HepG2 (cell line): ENCODE results near the gene ERF. TPM values are rescaled to one million over a fixed set of nuclear protein-coding genes. Genes with fewer than 3 reads are reported as not detected.
A peak's percentile ranks its signal among the peaks of the same experiment; 100 is the strongest.

Experiments
- ATAC-seq: fragments of 200-7000 bp; cut with Tn5 transposase; 3 replicates; pipeline ENCODE4 v1.9.1; 2020; ENCODE audit warnings: mild to moderate bottlenecking, moderate library complexity
- Bru-seq: library from RNA; stranded (reverse); fragments of 400-500 nt; gene quantifications from one replicate; lab custom pipeline; 2021; lab: Mats Ljungman, UMichigan
- BruChase-seq, 2 experiments: library from RNA; stranded (reverse); fragments of 400-500 nt; gene quantifications; one replicate each; lab custom pipeline; 2021; lab: Mats Ljungman, UMichigan
- BruUV-seq: library from RNA; stranded (reverse); fragments of 400-500 nt; replicated peaks from 2 replicates; lab custom pipeline; 2021; lab: Mats Ljungman, UMichigan
- CTCF ChIA-PET: fragments of 300-600 bp; formaldehyde crosslinking; extraction: SDS; loops from one replicate; lab custom pipeline; 2021; ENCODE audit warnings: low total read pairs, inconsistent platforms, low intra/inter-chr PET ratio; lab: Yijun Ruan, JAX
- POLR2A ChIA-PET: fragments of 350-600 bp; sonication (Branson Sonifier 250); formaldehyde crosslinking; loops from one replicate; lab custom pipeline; 2020; ENCODE audit warnings: antibody characterized with exemption, inconsistent platforms; lab: Yijun Ruan, JAX
- DNase-seq: peaks from one replicate; pipeline ENCODE4 v3.0.0-alpha.2; 2015; ENCODE audit warnings: low spot score
- FAIRE-seq: peaks from 3 replicates; lab custom pipeline; 2011; peaks lifted over from hg19 to GRCh38; lab: Jason Lieb, UNC
- H2AFZ ChIP-seq: one replicate; pipeline ENCODE4 v1.6.1; 2011; ENCODE audit warnings: low read length, inconsistent platforms
- H3K27ac ChIP-seq: fragments of 300-600 bp; 3 replicates; pipeline ENCODE4 v1.8.0; 2011; ENCODE audit warnings: mixed run types, mild to moderate bottlenecking, mixed read lengths, low read length, inconsistent platforms; ENCODE audit not compliant: insufficient read depth; ENCODE audit errors: extremely low read length
- H3K27me3 ChIP-seq, 2 experiments: fragments of 200-600 bp in 1 of 2; 2 replicates in 1 of 2; 3 replicates in 1 of 2; pipeline versions ENCODE4 v1.6.0 to v1.8.0; 2011; ENCODE audit warnings: low read length in 2 of 2, mild to moderate bottlenecking in 2 of 2, moderate library complexity in 2 of 2, inconsistent platforms in 1 of 2; ENCODE audit not compliant: insufficient read depth in 2 of 2, control insufficient read depth in 1 of 2
- H3K36me3 ChIP-seq, 2 experiments: fragments of 200-600 bp in 1 of 2; replicated peaks in 1 of 2; 2 replicates in 1 of 2; 3 replicates in 1 of 2; pipeline versions ENCODE4 v1.5.1 to v1.8.0; 2011; ENCODE audit warnings: low read length in 2 of 2, inconsistent platforms in 1 of 2; ENCODE audit not compliant: insufficient read depth in 2 of 2, control insufficient read depth in 1 of 2
- H3K4me1 ChIP-seq: 2 replicates; pipeline ENCODE4 v1.5.1; 2012; ENCODE audit warnings: low read length, inconsistent platforms; ENCODE audit not compliant: insufficient read depth
- H3K4me2 ChIP-seq: 2 replicates; pipeline ENCODE4 v1.6.0; 2011; ENCODE audit warnings: low read depth, low read length, inconsistent platforms
- H3K4me3 ChIP-seq, 3 experiments: fragments of 200-600 bp in 1 of 3; sonication (generic), shearing (Covaris generic) in 1 of 3; replicated peaks in 1 of 3; 2 replicates each; pipeline ENCODE4 v1.5.1; 2011 to 2016; ENCODE audit warnings: low read length in 3 of 3, inconsistent platforms in 2 of 3, low read depth in 2 of 3, mild to moderate bottlenecking in 2 of 3, control low read depth in 1 of 3, mixed read lengths in 1 of 3; ENCODE audit not compliant: insufficient read depth in 1 of 3
- H3K79me2 ChIP-seq: one replicate; pipeline ENCODE4 v1.6.1; 2011; ENCODE audit warnings: low read length, inconsistent platforms; ENCODE audit not compliant: insufficient read depth
- H3K9ac ChIP-seq: 2 replicates; pipeline ENCODE4 v1.6.0; 2011; ENCODE audit warnings: mild to moderate bottlenecking, low read depth, low read length, inconsistent platforms; ENCODE audit not compliant: insufficient read depth
- H3K9me3 ChIP-seq: 2 replicates; pipeline ENCODE4 v1.5.1; 2012; ENCODE audit warnings: mild to moderate bottlenecking, low read length
- H4K20me1 ChIP-seq: 2 replicates; pipeline ENCODE4 v1.6.0; 2011; ENCODE audit warnings: inconsistent platforms, mild to moderate bottlenecking, low read length, moderate library complexity; ENCODE audit not compliant: insufficient read depth
- ELF3 ChIP-seq: IDR thresholded peaks from 2 replicates; pipeline ENCODE4 v1.6.1; 2016; ENCODE audit warnings: missing genetic modification reagents, missing compliant biosample characterization
- RNF2 ChIP-seq: fragments of 450-650 bp; conservative IDR thresholded peaks from 2 replicates; pipeline ENCODE4 v1.6.1; 2016; ENCODE audit warnings: low read depth
- ZFY ChIP-seq: sonication (generic); formaldehyde crosslinking; IDR thresholded peaks from 2 replicates; pipeline ENCODE4 v1.4.0; 2020; ENCODE audit warnings: missing genetic modification reagents
- ZNF710 ChIP-seq: sonication (generic); formaldehyde crosslinking; IDR thresholded peaks from 2 replicates; pipeline ENCODE4 v1.5.0; 2020; ENCODE audit warnings: mild to moderate bottlenecking, missing genetic modification reagents, borderline replicate concordance
- WGBS: methylation state at CpG from one replicate; pipeline ENCODE4 v1.1.6; 2017; ENCODE audit warnings: low lambda C conversion rate; 5-methylcytosine and 5-hydroxymethylcytosine counted together
- in situ Hi-C: cut with HindIII; loops from 2 replicates; pipeline ENCODE4 v1.10.0; 2017; ENCODE audit warnings: low pct_unique_long_range_greater_than_20kb; ENCODE audit not compliant: extremely low pct_ligation_motif_present
- intact Hi-C: fragments of 100-400 bp; cut with micrococcal nuclease; formaldehyde crosslinking; loops from one replicate; pipeline ENCODE4 v1.10.0; 2022; ENCODE audit not compliant: unreplicated experiment
- long read RNA-seq, 2 experiments: library from RNA in 1 of 2; library from polyadenylated mRNA in 1 of 2; stranded (forward) in 1 of 2; unstranded in 1 of 2; transcript quantifications; one replicate each; pipeline ENCODE4 v2.0.0, GENCODE V29; 2019 to 2022
- polyA minus RNA-seq, 3 experiments: library from RNA; depleted of rRNA, polyadenylated mRNA; stranded (reverse); fragments of >200 nt; gene quantifications; 2 replicates each; pipeline ENCODE4 v1.2.3, GENCODE V29; 2011; ENCODE audit warnings: low replicate concordance in 1 of 3
- polyA plus RNA-seq, 8 experiments: library from polyadenylated mRNA; depleted of rRNA in 3 of 8; stranded (reverse) in 7 of 8; unstranded in 1 of 8; fragments of >200 nt; fragmentation: Illumina TruSeq in 4 of 8; extraction: Trizol in 4 of 8; gene quantifications; 2 replicates each; pipeline versions ENCODE4 v1.2.1 to v1.2.3, GENCODE V29; 2011 to 2016; ENCODE audit warnings: low read depth in 4 of 8, missing spikeins in 1 of 8, mixed read lengths in 1 of 8; ENCODE audit not compliant: insufficient read depth in 1 of 8
- total RNA-seq, 5 experiments: library from RNA; depleted of rRNA; stranded (reverse); fragments of >200 nt; fragmentation: Illumina TruSeq; extraction: Trizol; gene quantifications; 2 replicates each; pipeline ENCODE4 v1.2.3, GENCODE V29; 2016; ENCODE audit warnings: low read depth in 1 of 5
- TF ChIP-seq, protein P1 (sequence below): sonication (generic); formaldehyde crosslinking; IDR thresholded peaks from one replicate; pipeline ENCODE4 v1.5.1; 2020; ENCODE audit warnings: mild to moderate bottlenecking, missing genetic modification reagents; ENCODE audit errors: not compliant biosample characterization

ERF gene
- 43.2 and 67.1 TPM in 2 replicates for total RNA-seq (2016; rRNA removed; fragmentation: Illumina TruSeq; extraction: Trizol)
- total RNA-seq (2016; cell fraction: cytosol; rRNA removed; fragmentation: Illumina TruSeq; extraction: Trizol; ENCODE audit: low read depth) = 54.9 and 66.8 TPM in 2 replicates
- 35.3 and 68.2 TPM in 2 replicates for total RNA-seq (2016; cell fraction: insoluble cytoplasmic fraction; rRNA removed; fragmentation: Illumina TruSeq; extraction: Trizol)
- 104 and 115 TPM in 2 replicates for total RNA-seq (2016; cell fraction: membrane; rRNA removed; fragmentation: Illumina TruSeq; extraction: Trizol)
- total RNA-seq (2016; cell fraction: nucleus; rRNA removed; fragmentation: Illumina TruSeq; extraction: Trizol) = 31.2 and 38.3 TPM in 2 replicates
- polyA plus RNA-seq (2011; rRNA removed) = 62.5 and 69.9 TPM in 2 replicates
- 36.9 and 45.9 TPM in 2 replicates for polyA plus RNA-seq (2011; cell fraction: cytosol; rRNA removed)
- 109 and 170 TPM in 2 replicates for polyA plus RNA-seq (2011; cell fraction: nucleus; rRNA removed)
- polyA plus RNA-seq (2012) = 38.4 and 44.3 TPM in 2 replicates
- polyA plus RNA-seq (2016; cell fraction: cytosol; fragmentation: Illumina TruSeq; extraction: Trizol; ENCODE audit: low read depth) = 30.4 TPM in 2 replicates
- polyA plus RNA-seq (2016; cell fraction: insoluble cytoplasmic fraction; fragmentation: Illumina TruSeq; extraction: Trizol; ENCODE audit: low read depth) = 56.4 and 79.4 TPM in 2 replicates
- polyA plus RNA-seq (2016; cell fraction: membrane; fragmentation: Illumina TruSeq; extraction: Trizol; ENCODE audit: low read depth) = 55.2 and 69.1 TPM in 2 replicates
- polyA plus RNA-seq (2016; cell fraction: nucleus; fragmentation: Illumina TruSeq; extraction: Trizol; ENCODE audit: insufficient read depth, low read depth) = 77.4 and 89.7 TPM in 2 replicates
- polyA minus RNA-seq (2011; rRNA and poly(A)+ RNA removed; ENCODE audit: low replicate concordance) = 39.2 and 85.5 TPM in 2 replicates
- polyA minus RNA-seq (2011; cell fraction: cytosol; rRNA and poly(A)+ RNA removed) = 38.3 and 50.2 TPM in 2 replicates
- 40.9 and 56.5 TPM in 2 replicates for polyA minus RNA-seq (2011; cell fraction: nucleus; rRNA and poly(A)+ RNA removed)
- percentile 87 among the genes with signal in this experiment for Bru-seq, nascent RNA
- percentile 98 among the genes with signal in this experiment for BruChase-seq, experiment 1, labeled RNA remaining after a 6-hour chase
- percentile 99 among the genes with signal in this experiment for BruChase-seq, experiment 2, labeled RNA remaining after a 2-hour chase
- long read RNA-seq, experiment 1 = 0 reads
- long read RNA-seq, experiment 2, transcript ERF-201 (4 exons, 2,698 nt) = major isoform, 87 of 136 reads
- long read RNA-seq, experiment 2, partial matches to known transcripts = 11 of 136 reads
- long read RNA-seq, experiment 2, other reads (novel, unspliced or antisense) = 34 of 136 reads

DNA sequence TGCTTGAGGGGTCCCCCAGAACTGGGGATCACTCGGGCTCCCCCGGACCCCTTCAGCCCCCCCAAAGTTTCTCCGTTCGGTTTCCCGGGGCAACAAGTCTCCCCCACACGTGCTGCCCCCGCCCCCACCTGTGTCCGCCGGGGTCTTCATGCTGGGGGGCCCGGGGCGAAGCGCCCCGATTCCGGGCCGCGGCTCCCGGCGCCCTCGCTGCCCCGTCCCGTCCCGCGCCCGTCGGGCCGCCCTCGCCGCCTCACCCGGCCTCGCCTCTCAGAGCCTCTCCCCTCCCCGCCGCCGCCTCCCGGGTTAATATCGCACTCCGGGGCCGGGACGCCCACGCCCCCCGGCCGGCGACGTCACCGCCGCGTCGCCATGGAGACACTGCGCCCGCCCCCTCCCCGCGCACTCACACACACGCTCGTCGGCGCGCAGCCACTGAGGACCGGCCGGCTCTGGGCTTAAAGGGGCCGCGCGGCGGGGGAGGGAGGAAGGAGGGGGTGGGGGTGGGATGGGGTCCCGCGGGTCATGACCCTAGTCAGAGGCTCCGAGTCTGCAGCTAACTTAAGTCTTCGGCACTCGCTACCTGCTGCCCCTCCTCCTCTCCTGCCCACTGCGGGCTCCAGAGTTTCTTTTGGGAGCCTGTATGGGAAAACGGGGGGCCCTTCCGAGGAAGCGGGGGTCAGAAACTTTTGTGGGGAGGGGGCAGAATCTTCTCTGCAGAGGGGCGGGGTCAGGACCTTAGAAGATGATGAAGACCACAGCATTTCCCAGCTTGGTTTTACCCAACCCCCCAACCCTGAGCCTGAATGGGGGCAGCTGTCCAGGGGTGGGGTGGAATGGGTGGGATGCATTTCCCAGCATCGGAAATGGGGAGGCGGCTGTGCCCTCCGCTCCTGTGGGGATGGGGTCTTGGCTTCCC, at the start of gene ERF:
Gene ERF, minus strand, starts transcription at position 279 of the 916 bp plus-strand sequence. Its CDS starts 129 bp downstream, at position 150.
- peak within 1 kb of the TSS; percentile 93 for H3K4me2 ChIP-seq
- H3K79me2 ChIP-seq = peaks cover 38% of the 10 kb centered on the region
- FAIRE-seq (no peak), DNase-seq (peak; percentile 74), ATAC-seq (peak; percentile 61)
- BruUV-seq = no TSS peak
- in situ Hi-C loops (loop anchor here (5.0 kb wide), 1 partner anchor 32 kb away; no protein-coding TSS in a partner anchor), intact Hi-C loops (no loop called here)
- CTCF ChIA-PET = interaction anchor here (1.0 kb wide), 1 partner anchor 35 kb away, joined by 3 read pairs; no protein-coding TSS in a partner anchor
- H3K9ac ChIP-seq = peak within 1 kb of the TSS; percentile 100
- H3K4me1 ChIP-seq = peaks cover 65% of the 10 kb centered on the region
- H4K20me1 ChIP-seq = peaks cover 31% of the 10 kb centered on the region
- no peaks in the 10 kb centered on the region; a peak in 1 of 5 replicates for H3K27me3 ChIP-seq
- POLR2A ChIA-PET = interaction anchor here (0.6 to 2.5 kb wide), 5 partner anchors 8 to 27 kb away, joined by 3 to 14 read pairs (median 12); partner anchors contain the start of gene GSK3A
- WGBS = 0% methylated on average over 21 of the region's 75 CpGs
- H3K4me3 ChIP-seq = peak within 1 kb of the TSS; percentile 95 to 99 (median 99)
- no peaks in the 10 kb centered on the region for H3K9me3 ChIP-seq
- H3K27ac ChIP-seq = peak within 1 kb of the TSS; percentile 100
- H3K36me3 ChIP-seq = peaks cover 0 to 15% of the 10 kb centered on the region in 2 experiments; a peak in 3 of 5 replicates
- H2AFZ ChIP-seq = peak within 1 kb of the TSS; percentile 15
- TF ChIP-seq ELF3 (CRISPR knock-in tag) (peak; percentile 53; the same call in 1 of the 2 replicates), RNF2 (no peak), ZFY (CRISPR knock-in tag) (peak; percentile 42; the same call in 1 of the 2 replicates), ZNF710 (CRISPR knock-in tag) (no peak)
- TF ChIP-seq, protein P1, sequence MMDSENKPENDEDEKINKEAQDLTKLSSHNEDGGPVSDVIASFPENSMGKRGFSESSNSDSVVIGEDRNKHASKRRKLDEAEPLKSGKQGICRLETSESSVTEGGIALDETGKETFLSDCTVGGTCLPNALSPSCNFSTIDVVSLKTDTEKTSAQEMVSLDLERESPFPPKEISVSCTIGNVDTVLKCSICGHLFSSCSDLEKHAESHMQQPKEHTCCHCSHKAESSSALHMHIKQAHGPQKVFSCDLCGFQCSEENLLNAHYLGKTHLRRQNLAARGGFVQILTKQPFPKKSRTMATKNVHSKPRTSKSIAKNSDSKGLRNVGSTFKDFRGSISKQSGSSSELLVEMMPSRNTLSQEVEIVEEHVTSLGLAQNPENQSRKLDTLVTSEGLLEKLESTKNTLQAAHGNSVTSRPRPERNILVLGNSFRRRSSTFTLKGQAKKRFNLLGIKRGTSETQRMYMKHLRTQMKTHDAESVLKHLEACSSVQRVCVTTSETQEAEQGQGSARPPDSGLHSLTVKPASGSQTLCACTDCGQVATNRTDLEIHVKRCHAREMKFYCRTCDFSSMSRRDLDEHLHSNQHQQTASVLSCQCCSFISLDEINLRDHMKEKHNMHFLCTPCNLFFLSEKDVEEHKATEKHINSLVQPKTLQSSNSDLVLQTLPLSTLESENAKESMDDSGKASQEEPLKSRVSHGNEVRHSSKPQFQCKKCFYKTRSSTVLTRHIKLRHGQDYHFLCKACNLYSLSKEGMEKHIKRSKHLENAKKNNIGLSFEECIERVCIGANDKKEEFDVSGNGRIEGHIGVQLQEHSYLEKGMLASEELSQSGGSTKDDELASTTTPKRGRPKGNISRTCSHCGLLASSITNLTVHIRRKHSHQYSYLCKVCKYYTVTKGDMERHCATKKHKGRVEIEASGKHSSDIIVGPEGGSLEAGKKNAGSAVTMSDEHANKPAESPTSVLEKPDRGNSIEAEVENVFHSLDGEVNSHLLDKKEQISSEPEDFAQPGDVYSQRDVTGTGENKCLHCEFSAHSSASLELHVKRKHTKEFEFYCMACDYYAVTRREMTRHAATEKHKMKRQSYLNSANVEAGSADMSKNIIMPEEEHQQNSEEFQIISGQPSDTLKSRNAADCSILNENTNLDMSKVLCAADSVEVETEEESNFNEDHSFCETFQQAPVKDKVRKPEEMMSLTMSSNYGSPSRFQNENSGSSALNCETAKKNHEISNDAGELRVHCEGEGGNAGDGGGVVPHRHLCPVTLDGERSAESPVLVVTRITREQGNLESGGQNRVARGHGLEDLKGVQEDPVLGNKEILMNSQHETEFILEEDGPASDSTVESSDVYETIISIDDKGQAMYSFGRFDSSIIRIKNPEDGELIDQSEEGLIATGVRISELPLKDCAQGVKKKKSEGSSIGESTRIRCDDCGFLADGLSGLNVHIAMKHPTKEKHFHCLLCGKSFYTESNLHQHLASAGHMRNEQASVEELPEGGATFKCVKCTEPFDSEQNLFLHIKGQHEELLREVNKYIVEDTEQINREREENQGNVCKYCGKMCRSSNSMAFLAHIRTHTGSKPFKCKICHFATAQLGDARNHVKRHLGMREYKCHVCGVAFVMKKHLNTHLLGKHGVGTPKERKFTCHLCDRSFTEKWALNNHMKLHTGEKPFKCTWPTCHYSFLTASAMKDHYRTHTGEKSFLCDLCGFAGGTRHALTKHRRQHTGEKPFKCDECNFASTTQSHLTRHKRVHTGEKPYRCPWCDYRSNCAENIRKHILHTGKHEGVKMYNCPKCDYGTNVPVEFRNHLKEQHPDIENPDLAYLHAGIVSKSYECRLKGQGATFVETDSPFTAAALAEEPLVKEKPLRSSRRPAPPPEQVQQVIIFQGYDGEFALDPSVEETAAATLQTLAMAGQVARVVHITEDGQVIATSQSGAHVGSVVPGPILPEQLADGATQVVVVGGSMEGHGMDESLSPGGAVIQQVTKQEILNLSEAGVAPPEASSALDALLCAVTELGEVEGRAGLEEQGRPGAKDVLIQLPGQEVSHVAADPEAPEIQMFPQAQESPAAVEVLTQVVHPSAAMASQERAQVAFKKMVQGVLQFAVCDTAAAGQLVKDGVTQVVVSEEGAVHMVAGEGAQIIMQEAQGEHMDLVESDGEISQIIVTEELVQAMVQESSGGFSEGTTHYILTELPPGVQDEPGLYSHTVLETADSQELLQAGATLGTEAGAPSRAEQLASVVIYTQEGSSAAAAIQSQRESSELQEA (CRISPR knock-in tag) = no peak
